GM03348 (cell line): ENCODE measurements around the gene INPP5A.

Source experiments
- DNase-seq: peaks from one replicate; pipeline ENCODE4 v3.0.0; 2012; ENCODE audit warnings: low spot score

Gene INPP5A

GRCh38 chr10:132710036-132710686 lies 172.6 kb downstream of the INPP5A start:
- DNase-seq, result no peak

GRCh38 chr10:132710746-132711612 lies 173.4 kb downstream of the INPP5A start:
- DNase-seq, result no peak

GRCh38 chr10:132711613-132712121 lies 174.1 kb downstream of the INPP5A start:
- no peak for DNase-seq

- no peak for DNase-seq
Observed at GRCh38 chr10:132712291-132712690, 174.7 kb downstream of the INPP5A start.

GRCh38 chr10:132712743-132713142 lies 175.2 kb downstream of the INPP5A start:
- no peak for DNase-seq

- DNase-seq, result no peak
Observed at GRCh38 chr10:132713421-132714095, 176.0 kb downstream of the INPP5A start.

- DNase-seq, result no peak
Observed at GRCh38 chr10:132714096-132714985, 176.8 kb downstream of the INPP5A start.

- DNase-seq, result no peak
Observed at GRCh38 chr10:132714986-132715775, 177.6 kb downstream of the INPP5A start.

- DNase-seq, result no peak
Observed at GRCh38 chr10:132715776-132716680, 178.4 kb downstream of the INPP5A start.

- DNase-seq, result no peak
Observed at GRCh38 chr10:132716691-132717490, 179.3 kb downstream of the INPP5A start.

GRCh38 chr10:132721725-132722124 lies 184.1 kb downstream of the INPP5A start:
- no peak for DNase-seq

- no peak for DNase-seq
Observed at GRCh38 chr10:132722394-132723329, 185.1 kb downstream of the INPP5A start.

GRCh38 chr10:132723330-132723970 lies 185.9 kb downstream of the INPP5A start:
- DNase-seq, result no peak

GRCh38 chr10:132724446-132724845 lies 186.9 kb downstream of the INPP5A start:
- DNase-seq, result no peak

- no peak for DNase-seq
Observed at GRCh38 chr10:132725202-132725601, 187.6 kb downstream of the INPP5A start.

GRCh38 chr10:132726194-132726593 lies 188.6 kb downstream of the INPP5A start:
- no peak for DNase-seq

- no peak for DNase-seq
Observed at GRCh38 chr10:132726951-132727350, 189.4 kb downstream of the INPP5A start.
